Gastrocnemius medialis (tissue), 4 donors: ENCODE data around the gene CCDC27. TPM values are rescaled to one million over a fixed set of nuclear protein-coding genes. Genes with fewer than 3 reads are reported as not detected.

Experiments
- ATAC-seq, 2 donors: fragments of 150-250 bp; one replicate each; pipeline ENCODE4 v1.9.1; 2016
- DNase-seq, 2 donors: peaks; one replicate each; pipeline ENCODE4 v3.0.0-alpha.2; 2019
- H3K27ac ChIP-seq, 4 donors: fragments of 200-600 bp; sonication (generic); 1 replicate in 1 of 4; 2 replicates in 3 of 4; pipeline ENCODE4 v1.5.1; 2016 to 2018; ENCODE audit warnings: mild to moderate bottlenecking in 2 of 4, moderate library complexity in 1 of 4
- H3K27me3 ChIP-seq, 3 donors: fragments of 200-600 bp; sonication (generic) in 2 of 3; 1 replicate in 1 of 3; 2 replicates in 2 of 3; pipeline versions ENCODE4 v1.5.1 to v1.6.0; 2016 to 2019; ENCODE audit warnings: mild to moderate bottlenecking in 1 of 3, moderate library complexity in 1 of 3
- H3K36me3 ChIP-seq, 2 donors: fragments of 200-600 bp; sonication (generic) in 1 of 2; one replicate each; pipeline ENCODE4 v1.5.1; 2017 to 2018
- H3K4me1 ChIP-seq, 2 donors: fragments of 200-600 bp; sonication (generic) in 1 of 2; one replicate each; pipeline ENCODE4 v1.5.1; 2016 to 2017; ENCODE audit warnings: mild to moderate bottlenecking in 2 of 2
- H3K4me3 ChIP-seq, 4 donors: fragments of 200-600 bp; sonication (generic) in 3 of 4; 1 replicate in 1 of 4; 2 replicates in 3 of 4; pipeline ENCODE4 v1.5.1; 2016 to 2019; ENCODE audit warnings: mild to moderate bottlenecking in 2 of 4
- H3K9me3 ChIP-seq, 3 donors: fragments of 200-600 bp; sonication (generic) in 2 of 3; 1 replicate in 1 of 3; 2 replicates in 2 of 3; pipeline ENCODE4 v1.5.1; 2016 to 2019
- CTCF ChIP-seq, 5 experiments: fragments of 450-650 bp in 3 of 5; fragments of 200-600 bp in 2 of 5; sonication (generic) in 2 of 5; IDR thresholded peaks in 4 of 5; conservative IDR thresholded peaks in 1 of 5; 1 replicate in 4 of 5; 2 replicates in 1 of 5; pipeline ENCODE4 v1.5.1; 2016 to 2019; ENCODE audit warnings: antibody characterized with exemption in 5 of 5, mild to moderate bottlenecking in 3 of 5, moderate library complexity in 3 of 5
- POLR2A ChIP-seq, 2 donors: fragments of 450-650 bp; IDR thresholded peaks; one replicate each; pipeline ENCODE4 v1.6.1; 2017; ENCODE audit warnings: antibody characterized with exemption in 2 of 2, mild to moderate bottlenecking in 2 of 2, moderate library complexity in 2 of 2
- in situ Hi-C, 4 donors: fragments of 200-750 bp; cut with MboI; loops; one replicate each; pipeline versions ENCODE4 v1.15.0 to v1.8.0; 2017; ENCODE audit warnings: low sequenced_read_pairs in 4 of 4
- intact Hi-C: fragments of 100-400 bp; cut with DNase I; formaldehyde crosslinking; loops from one replicate; pipeline ENCODE4 v1.15.1; 2023; ENCODE audit warnings: low total_unique reads
- total RNA-seq, 4 donors: library from RNA; depleted of rRNA; stranded (reverse); fragments of >200 nt; gene quantifications; one replicate each; pipeline versions ENCODE4 v1.1.0 to v1.2.3, GENCODE V29; 2016

The CCDC27 gene
- total RNA-seq, 4 donors from 2014 or later = 0.09 TPM; not detected in 3

- DNase-seq (no peak), ATAC-seq (no peak)
- intact Hi-C loops = no loop called here
- no peaks in the 10 kb centered on the region for H3K9me3 ChIP-seq
- no peak overlapping the region for H3K4me3 ChIP-seq
- no peak overlapping the region for H3K27ac ChIP-seq
- H3K27me3 ChIP-seq = no peaks in the 10 kb centered on the region
- peaks cover 20 to 25% of the 10 kb centered on the region in 2 donors for H3K4me1 ChIP-seq
- in situ Hi-C loops = loop anchor here in 1 of 4 donors (25.0 kb wide), 1 partner anchor 96 kb away; no protein-coding TSS in a partner anchor
- H3K36me3 ChIP-seq = no peaks in the 10 kb centered on the region
- TF ChIP-seq CTCF (IDR thresholded peaks at IDR 0.05 in 4 of 5, conservative IDR thresholded peaks at IDR 0.05 in 1 of 5) = no peak
- TF ChIP-seq POLR2A (IDR thresholded peaks at IDR 0.05) = no peak
Measured at GRCh38 chr1:3716351-3716750, 35.9 kb upstream of the CCDC27 start.

- TF ChIP-seq CTCF (IDR thresholded peaks at IDR 0.05 in 4 of 5, conservative IDR thresholded peaks at IDR 0.05 in 1 of 5) (no peak), POLR2A (IDR thresholded peaks at IDR 0.05) (no peak)
- Histone ChIP-seq H3K27ac (no peak overlapping the region), H3K9me3 (no peaks in the 10 kb centered on the region), H3K4me1 (peaks cover 17 to 22% of the 10 kb centered on the region in 2 donors), H3K4me3 (no peak overlapping the region), H3K27me3 (no peaks in the 10 kb centered on the region), H3K36me3 (no peaks in the 10 kb centered on the region)
- DNase-seq (no peak), ATAC-seq (no peak)
- intact Hi-C loops = no loop called here
- in situ Hi-C loops = loop anchor here in 1 of 4 donors (25.0 kb wide), 1 partner anchor 95 kb away; no protein-coding TSS in a partner anchor
Measured at GRCh38 chr1:3717041-3717714, 35.1 kb upstream of the CCDC27 start.

GRCh38 chr1:3717715-3718601, 34.3 kb upstream of the CCDC27 start:
- intact Hi-C loops = no loop called here
- no peak for ATAC-seq
- DNase-seq = no peak
- H3K4me1 ChIP-seq = peaks cover 17 to 22% of the 10 kb centered on the region in 2 donors
- H3K27ac ChIP-seq = no peak overlapping the region
- no peaks in the 10 kb centered on the region for H3K27me3 ChIP-seq
- in situ Hi-C loops = loop anchor here in 1 of 4 donors (25.0 kb wide), 1 partner anchor 94 kb away; no protein-coding TSS in a partner anchor
- TF ChIP-seq CTCF (IDR thresholded peaks at IDR 0.05 in 4 of 5, conservative IDR thresholded peaks at IDR 0.05 in 1 of 5) (no peak), POLR2A (IDR thresholded peaks at IDR 0.05) (no peak)
- no peaks in the 10 kb centered on the region for H3K36me3 ChIP-seq
- no peaks in the 10 kb centered on the region for H3K9me3 ChIP-seq
- H3K4me3 ChIP-seq = no peak overlapping the region

- Histone ChIP-seq H3K27me3 (no peaks in the 10 kb centered on the region), H3K4me3 (no peak overlapping the region), H3K27ac (no peak overlapping the region), H3K9me3 (no peaks in the 10 kb centered on the region), H3K4me1 (peaks cover 15 to 19% of the 10 kb centered on the region in 2 donors), H3K36me3 (no peaks in the 10 kb centered on the region)
- intact Hi-C loops (no loop called here), in situ Hi-C loops (loop anchor here in 1 of 4 donors (25.0 kb wide), 1 partner anchor 94 kb away; no protein-coding TSS in a partner anchor)
- DNase-seq (no peak), ATAC-seq (no peak)
- TF ChIP-seq CTCF (IDR thresholded peaks at IDR 0.05 in 4 of 5, conservative IDR thresholded peaks at IDR 0.05 in 1 of 5) = no peak
- TF ChIP-seq POLR2A (IDR thresholded peaks at IDR 0.05) = no peak
Measured at GRCh38 chr1:3718764-3719163, 33.5 kb upstream of the CCDC27 start.
